HG03558 (cell line): ENCODE measurements around the gene SORBS1.

Experiments used
- ATAC-seq: cut with Tn5 transposase; IDR thresholded peaks from one replicate; pipeline ENCODE4 v1.9.1; 2021; ENCODE audit warnings: moderate number of reproducible peaks; ENCODE audit not compliant: unreplicated experiment; ENCODE audit errors: extremely low read depth

SORBS1 gene

DNA sequence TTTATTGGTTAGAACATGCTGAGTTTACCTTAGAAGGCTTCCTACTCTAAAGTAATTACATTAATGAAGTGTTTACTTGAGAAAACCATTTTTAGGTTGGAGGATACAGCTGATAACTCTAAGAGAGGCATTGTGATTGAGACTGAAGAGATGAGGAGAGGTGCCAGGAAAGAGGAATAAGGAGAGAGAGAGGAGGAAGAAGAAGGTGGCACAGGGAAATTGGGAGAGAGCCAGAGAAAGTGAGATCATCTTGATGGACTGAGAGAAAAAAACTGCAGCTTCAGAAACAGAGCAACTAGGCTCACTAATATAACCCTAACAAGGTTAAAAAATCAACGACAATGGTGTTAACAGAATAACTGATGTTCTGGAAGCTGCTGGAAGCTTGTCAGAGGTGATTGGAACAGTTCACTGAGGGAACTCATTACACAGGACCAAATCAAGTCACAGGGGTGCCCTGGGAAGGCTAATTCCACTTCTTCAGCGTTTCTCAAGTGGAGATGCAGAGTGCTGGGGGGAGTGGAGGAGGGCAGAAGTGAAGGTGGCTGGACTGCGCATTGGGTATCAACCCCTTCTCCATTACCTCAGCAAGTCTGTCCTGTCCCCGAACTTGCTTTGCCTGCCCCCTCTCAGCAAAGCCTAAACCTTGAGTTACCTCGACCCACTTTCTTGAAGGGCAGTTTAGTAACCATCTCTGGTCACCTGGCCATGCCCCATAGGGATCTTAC is 6.9 kb upstream of the SORBS1 start:
- ATAC-seq = no peak

DNA sequence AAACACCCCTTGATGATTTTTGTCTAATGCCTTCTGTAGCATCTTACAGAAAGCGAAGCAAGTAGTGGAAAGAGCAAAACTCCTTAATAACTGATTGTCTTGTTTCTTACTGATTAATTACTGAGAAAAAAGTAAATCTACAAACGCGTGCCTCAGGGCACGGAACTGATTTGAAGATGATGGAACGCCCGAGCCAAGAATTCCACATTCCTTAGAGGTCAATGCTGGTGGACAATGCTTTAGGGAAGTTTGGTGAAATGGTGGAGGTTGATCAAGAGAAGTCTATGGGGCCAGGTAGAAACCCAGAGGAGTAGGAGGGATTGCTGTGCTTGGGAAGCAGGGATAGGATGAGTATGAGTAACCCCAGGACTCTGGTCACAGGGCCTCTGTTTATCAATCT is 5.0 kb upstream of the SORBS1 start:
- ATAC-seq = no peak

DNA sequence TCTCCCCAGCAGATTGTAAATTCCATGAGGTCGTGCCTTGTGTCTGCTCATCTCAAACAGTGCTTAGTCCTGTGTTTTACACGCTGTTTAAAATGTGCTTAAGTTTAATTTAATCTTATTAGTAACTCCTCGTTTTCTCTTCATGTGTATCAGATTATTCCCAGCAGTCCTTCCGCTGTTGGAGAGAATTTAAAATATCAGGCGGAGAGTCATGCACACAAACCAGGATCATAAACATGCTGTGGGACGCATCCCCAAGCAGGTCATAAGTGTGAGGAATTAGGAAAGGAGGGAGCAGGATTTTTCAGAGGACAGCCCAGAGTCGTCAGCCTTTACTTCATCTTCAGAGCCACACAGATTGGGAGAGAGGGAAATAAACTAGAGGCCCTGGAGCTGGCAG is 4.2 kb upstream of the SORBS1 start:
- ATAC-seq = no peak

DNA sequence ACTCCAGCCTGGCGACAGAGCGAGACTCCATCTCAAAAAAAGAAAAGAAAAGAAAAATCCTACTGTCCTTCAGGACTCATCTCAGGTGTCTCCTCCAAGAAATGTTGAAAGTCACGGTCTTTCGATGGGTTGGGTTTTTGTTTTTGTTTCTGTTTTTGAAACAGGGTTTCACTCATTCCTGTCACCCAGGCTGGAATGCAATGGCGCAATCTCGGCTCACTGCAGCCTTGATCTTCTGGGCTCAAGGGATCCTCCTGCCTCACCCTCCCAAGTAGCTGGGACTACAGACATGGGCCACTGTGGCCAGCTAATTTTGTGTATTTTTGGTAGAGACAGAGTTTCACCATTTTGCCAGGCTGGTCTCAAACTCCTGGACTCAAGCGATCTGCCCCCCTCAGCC is 3.1 kb upstream of the SORBS1 start:
- ATAC-seq = no peak

DNA sequence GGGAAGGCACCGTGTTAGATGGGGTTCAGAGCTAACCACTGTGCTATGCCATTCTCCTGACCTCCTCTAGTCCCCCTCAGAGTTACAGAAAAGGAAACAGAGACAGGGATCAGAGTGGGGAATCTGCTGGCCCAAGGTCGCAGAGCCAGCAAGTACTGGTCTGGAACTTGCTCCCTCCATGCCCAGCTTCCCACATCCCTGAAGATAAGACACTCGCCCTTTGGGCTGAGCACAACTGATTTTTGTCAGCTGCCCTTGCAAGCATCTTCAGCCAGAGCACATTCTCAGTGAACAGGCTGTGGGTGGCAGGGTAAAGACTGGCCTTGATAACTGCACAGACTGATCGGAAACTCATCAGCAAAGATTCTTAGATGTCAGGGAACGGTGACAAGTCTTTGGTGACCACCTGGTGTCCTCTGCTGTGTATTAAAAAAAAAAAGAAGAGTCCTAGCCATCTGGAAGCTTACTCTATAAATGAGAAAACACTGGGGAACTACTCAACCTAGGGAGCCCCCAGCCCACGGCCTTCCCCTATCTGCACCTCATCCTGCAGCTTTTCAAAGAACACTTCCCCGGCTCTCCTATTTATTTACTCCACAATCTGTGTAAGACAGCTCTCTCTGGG is 1.3 kb upstream of the SORBS1 start:
- ATAC-seq = no peak

DNA sequence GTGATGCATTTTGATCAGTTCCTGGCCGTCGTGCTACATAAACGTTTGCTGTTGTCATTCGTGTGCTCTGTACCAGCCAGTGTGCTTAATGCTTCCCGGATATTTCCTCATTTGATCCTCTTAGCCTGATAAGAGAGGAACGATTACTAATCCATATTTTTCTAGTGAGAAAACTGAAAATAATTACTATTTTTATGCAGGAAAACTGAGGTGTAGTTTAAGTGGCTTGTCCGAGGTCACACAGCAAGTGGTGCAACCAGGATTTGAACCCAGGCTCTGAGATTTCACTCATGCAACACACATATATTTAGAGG is 650 bp upstream of the SORBS1 start:
- ATAC-seq = no peak

DNA sequence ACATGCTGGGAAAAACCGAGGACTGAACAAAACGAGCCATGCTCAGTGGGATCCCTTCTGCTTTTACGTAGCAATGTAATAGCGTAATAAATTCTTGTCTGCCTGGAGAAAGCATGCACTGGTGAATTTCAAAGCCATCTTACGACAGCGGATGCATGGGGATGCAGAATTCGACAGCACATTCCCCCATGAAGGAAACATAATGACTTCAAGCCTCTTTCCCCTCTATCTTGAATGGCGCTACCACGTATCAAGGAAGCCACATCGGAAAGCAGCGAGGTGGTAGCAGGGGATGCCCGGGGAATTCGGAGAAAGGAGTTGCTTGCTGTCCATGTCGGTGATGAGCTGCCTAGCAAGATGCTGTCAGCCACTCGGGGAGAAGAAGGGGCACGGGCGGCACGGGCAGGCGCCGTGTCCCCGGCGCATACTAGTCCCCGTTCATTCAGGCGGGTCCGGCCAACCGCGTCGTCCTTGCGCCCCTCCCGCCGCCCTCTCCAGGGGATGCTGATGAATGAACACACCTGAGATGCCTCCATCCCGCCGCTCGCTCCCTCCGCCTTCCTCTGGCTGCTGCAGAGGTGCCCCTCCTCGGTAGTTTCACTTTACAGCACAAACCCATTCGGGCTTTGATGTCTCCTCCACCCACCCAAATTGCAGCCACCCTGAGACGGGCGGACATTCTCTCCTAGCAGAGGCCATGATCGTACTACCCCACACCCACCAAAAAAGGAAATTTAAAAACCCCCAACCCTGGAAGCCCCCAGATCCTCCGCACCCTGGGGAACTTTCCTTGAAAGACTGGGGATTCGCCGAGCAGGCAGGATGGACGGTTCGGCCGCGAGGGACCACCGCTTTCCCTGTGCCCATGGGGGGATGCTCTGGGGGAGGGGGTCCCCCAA is 644 bp downstream of the SORBS1 start:
- no peak for ATAC-seq

DNA sequence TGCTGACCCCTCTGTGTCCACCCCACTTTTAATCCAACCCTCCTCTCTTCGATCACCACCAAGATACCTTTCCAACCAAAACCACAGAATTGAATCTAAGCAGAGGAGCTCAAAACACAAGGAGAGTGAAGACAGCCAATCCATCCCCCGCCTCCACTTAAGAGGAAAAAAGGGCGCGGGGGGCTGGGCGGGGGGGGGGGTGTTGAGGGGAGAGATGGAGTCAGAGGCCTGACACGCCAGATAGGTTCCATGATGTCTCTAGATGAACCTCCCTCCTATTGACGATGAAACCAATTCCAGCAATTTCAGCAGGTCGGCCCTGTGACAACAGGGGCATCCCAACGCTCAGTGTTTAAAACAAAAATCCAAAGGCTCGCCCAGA is 1.3 kb downstream of the SORBS1 start:
- no peak for ATAC-seq

DNA sequence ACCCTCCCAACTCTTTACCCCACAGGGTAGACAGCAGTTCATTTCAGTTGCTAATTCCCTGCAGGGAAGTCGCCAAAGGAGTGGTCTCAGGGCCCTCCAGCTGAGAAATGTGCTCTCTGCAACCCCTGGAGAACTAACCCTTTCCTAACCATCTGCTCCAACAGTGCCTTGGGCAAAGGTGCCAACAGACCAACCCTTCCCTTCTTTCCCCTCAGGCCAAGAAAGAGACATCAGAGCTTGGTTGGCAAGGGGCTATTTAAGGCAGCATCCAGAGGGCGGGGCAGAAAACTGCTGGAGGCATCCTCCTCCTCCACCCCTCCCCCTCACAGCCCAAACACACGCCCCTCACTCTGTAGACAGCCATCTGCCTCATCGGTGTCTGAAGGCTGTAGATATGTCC is 1.7 kb downstream of the SORBS1 start:
- no peak for ATAC-seq

DNA sequence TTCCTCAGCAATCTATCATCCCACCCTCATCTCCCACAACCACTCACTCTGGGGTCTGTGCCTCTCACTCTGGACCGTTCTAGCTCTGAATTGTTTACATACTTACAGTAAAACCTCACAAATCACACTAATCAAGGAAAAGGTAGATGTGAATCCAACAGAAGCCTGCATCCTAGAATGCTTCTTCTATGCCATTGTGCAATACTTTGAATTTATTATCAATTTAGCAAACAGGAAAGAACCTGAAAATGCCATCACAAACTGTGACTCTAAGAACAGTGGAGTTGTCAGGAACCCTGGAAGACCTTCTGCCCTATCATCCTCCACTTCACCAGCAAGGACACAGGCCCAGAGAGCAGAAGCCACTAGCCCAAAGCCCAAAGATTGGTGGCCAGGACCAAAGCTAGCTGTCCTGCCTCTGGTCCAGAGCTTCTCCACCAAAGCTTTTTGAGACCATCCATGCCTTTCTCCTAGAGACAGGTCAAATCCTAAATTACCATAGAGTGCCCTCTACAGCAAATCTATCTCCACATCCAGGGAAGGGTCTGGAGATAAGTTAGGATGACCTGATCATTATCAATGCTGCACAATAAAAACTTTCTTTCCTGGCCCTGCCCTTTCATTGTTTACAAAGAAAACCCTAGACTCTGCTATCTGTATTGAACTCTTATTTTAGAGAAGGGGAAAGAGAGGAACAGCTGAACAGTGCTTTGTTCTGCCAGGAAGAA is 2.4 kb downstream of the SORBS1 start:
- ATAC-seq = no peak

DNA sequence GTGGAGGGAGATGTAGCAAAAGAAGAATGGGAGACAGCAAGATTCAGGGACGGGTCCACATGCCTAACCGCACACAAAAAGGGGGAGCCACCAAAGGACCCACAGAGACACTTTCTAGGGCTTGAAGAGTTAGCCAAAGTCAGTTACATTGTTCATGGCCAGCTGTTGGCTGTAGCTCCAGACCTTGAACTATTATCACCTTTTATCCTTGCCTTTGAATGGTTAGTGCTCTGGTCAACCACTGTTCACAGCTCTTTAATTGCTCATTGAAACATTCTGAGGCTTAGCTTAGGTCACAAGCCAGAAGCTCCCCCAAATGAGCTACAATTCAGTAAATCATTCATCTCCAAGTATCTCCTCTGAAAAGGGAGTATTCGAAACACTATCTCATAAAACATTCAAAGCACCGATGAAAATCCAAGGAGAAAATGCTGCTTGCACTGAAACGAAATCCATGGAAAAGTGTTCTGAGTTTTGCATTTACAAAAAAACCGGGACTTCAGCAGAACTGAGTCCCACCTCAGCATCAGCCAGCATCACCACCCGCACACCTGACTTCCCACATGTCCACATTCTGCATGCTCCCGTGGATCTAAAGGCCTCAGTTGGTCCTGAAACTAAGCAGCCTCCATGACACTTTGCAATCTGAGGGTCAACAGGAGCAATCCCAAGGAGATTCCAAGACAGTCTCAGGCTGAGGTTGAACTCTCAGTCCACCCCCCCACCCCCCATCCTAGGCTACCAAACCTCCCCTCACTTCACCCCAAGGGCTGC is 4.0 kb downstream of the SORBS1 start:
- ATAC-seq = no peak

DNA sequence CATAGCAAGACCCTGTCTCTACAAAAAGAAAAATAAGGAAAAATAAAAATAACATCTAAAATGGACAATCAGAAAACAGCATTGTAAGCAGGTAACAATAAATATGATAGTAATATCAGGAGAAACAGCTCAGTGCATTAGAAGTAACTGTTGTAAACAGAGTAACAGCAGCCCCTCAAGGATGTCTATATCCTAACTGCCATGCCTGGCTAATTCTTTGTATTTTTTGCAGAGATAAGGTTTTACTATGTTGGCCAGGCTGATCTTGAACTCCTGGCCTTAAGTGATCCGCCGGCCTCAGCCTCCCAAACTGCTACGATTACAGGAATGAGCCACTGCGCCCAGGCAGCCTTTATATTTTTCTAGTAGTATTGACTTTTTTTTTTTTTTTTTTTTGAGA is 7.5 kb downstream of the SORBS1 start:
- ATAC-seq = no peak

DNA sequence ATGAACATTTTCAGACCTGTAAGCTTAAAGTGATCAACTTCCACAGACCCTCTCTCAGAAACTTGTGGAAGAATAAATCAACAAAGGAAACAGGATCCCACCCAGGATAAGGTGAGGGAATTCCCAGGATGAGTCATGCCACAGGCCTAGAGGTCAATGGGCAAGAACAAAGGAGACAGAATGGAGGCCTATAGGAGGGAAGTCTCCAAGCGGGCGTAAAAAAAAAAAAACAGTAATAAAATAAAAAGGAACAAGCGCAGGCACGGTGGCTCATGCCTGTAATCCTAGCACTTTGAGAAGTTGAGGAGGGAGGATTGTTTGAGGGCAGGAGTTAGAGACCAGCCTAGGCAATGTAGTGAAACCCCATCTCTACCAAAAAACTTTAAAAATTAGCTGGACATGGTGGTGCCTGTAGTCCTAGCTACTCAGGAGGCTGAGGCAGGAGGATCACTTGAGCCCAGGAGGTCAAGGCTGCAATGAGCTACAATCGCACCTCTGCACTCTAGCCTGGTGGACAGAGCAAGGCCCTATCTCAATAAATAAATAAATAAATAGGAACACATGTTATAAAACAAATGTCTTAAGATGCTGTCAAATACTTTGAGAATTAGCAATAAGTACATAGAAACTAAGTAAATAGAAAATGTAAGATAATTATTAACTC is 8.4 kb downstream of the SORBS1 start:
- no peak for ATAC-seq

DNA sequence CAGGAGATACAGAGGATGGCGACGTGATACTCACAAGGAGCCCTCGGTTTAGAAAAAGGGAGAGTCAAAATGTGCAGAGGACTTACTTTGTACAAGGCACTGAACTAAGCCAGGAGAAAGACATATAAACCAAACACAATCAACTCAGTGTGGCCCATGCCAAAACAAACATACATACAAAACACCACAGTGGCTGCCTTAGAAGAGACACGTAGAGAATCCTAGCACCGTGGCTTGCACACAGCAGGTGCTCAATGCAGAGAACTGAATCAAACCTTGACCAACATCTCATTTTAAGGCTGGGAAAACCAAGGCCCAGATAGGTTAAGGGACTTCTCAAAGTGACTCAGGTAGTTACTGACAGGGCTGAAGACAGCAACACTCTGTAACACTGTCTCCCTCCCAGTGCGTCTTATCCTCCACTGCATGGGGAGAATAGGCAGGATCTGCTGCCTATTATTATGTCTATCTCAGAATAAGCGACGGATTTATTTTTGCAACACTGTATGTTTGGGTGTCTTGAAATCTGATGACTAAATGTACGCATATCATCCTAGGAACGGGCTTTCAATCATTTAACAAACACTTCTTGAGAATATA is 11.0 kb downstream of the SORBS1 start:
- no peak for ATAC-seq

DNA sequence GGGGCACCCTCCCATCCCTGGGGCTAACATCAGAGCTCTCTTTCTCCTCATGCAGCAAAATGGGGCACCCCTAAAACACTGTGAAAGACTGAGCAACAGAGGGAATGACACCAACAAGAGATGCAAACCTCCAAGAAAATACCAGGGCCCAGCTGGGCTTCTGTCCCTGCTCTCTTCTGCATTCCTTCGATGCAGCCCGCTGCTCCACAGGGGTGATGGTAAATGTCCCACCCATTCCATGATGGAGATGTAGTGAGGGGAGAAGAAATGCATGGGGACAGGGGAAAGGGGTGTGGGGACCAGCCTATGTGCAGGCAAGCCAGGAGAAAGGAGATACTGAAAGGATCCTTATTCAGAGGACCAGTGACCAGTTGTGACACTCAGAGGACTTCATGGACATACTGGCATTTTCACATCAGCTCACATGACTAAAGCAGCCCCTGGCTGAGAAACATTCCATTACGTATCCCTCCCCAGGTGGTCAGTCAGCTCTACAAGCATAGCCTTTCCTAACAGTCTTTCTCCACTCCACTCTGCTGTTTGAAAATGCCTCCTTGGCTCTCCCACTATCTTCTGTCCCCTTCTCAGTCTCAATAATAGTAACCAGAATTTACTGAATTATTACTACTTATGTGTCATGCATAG is 13.3 kb downstream of the SORBS1 start:
- ATAC-seq = no peak

DNA sequence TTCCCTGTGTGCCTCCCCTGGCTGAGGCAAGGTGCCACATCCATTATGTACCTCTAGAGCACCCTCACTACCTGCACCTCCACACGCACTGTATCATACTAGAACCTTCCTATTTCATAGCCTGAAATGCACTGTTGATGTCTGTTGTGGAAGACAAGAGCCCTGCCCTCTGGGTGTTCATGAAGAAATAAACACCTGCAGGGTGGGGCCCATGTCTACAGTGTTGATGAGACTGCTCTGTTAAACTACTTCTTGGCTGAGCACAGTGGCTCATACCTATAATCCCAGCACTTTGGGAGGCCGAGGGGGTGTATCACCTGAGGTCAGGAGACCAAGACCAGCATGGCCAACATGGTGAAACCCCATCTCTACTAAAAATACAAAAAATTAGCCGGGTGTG is 14.0 kb downstream of the SORBS1 start:
- no peak for ATAC-seq

DNA sequence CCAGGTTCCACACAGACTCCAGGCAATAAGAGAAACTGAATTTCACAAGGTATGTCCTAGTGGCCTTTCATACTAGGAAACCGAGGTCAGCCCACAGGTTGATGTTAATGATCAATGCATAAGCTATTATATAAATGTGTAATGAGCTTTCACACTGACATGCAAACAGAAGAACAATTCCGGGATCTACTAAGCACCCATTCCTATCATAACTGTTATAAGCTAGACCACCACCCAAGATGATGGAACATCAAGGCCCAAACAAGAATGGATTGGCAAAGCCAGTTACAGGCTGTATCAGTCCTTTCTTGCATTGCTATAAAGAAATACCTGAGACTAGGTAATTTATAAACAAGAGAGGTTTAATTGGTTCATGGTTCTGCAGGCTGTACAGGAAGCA is 15.2 kb downstream of the SORBS1 start:
- no peak for ATAC-seq

DNA sequence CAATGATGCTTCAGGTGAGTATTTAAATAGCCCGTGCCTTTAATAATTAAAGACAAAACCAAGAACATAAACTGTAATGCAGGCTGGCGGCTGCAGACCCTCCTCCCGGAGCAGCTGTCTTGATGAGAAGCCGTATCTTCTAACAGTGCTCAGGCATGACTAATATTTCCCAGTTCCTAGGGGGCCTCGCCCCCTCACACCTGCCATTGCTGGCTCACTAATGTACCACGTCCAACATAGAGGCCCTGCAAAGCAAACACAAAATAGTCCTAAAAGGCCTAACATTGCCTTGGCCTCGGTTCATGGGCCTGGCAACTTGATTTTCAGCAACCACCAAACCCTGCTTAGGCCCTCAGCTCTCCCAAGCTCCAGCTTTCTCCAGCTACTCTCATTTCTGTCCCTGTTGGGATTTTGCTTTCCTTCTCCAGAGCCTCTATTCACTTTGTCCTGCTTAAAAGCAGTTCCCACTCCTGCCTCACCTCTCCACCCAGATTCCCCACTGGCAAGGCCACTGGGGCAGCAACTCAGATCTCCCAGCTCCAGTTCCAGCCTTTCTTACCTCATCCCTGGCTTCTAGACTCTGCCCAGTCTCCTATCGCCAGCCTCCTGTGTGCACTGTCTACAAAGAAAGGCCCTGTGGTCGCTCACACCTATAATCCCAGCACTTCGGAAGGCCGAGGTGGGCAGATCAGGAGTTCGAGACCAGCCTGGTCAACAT is 16.2 kb downstream of the SORBS1 start:
- no peak for ATAC-seq
